Keratinocyte (primary cell): ENCODE results near the gene TCIRG1. TPM values are rescaled to one million over a fixed set of nuclear protein-coding genes. Genes with fewer than 3 reads are reported as not detected.

Experiments used
- DNase-seq: peaks from one replicate; pipeline ENCODE4 v3.0.0-alpha.2; 2011; ENCODE audit warnings: low read depth, missing footprints, low spot score
- FAIRE-seq: peaks from 2 replicates; lab custom pipeline; 2011; peaks lifted over from hg19 to GRCh38; lab: Jason Lieb, UNC
- H2AFZ ChIP-seq: 2 replicates; pipeline ENCODE4 v1.6.0; 2012; ENCODE audit warnings: low read length, control low read depth, inconsistent platforms; ENCODE audit not compliant: control insufficient read depth
- H3K27ac ChIP-seq: 2 replicates; pipeline ENCODE4 v1.5.1; 2011; ENCODE audit warnings: low read length; ENCODE audit not compliant: control insufficient read depth, insufficient read depth
- H3K27me3 ChIP-seq: 3 replicates; pipeline ENCODE4 v1.6.0; 2011; ENCODE audit warnings: low read length; ENCODE audit not compliant: control insufficient read depth, insufficient read depth; ENCODE audit errors: extremely low read depth
- H3K36me3 ChIP-seq, 2 experiments: 2 replicates in 1 of 2; 3 replicates in 1 of 2; pipeline ENCODE4 v1.5.1; 2011; ENCODE audit warnings: low read length in 2 of 2, mild to moderate bottlenecking in 1 of 2; ENCODE audit not compliant: control insufficient read depth in 2 of 2, insufficient read depth in 2 of 2; ENCODE audit errors: extremely low read depth in 1 of 2
- H3K4me1 ChIP-seq: 3 replicates; pipeline ENCODE4 v1.5.1; 2011; ENCODE audit warnings: low read length; ENCODE audit not compliant: control insufficient read depth, insufficient read depth; ENCODE audit errors: extremely low read depth
- H3K4me2 ChIP-seq: 3 replicates; pipeline ENCODE4 v1.6.0; 2011; ENCODE audit warnings: low read depth, low read length; ENCODE audit not compliant: control insufficient read depth, insufficient read depth; ENCODE audit errors: extremely low read depth
- H3K4me3 ChIP-seq, 3 experiments: fragments of 200-600 bp in 1 of 3; sonication (generic) in 1 of 3; 2 replicates in 2 of 3; 3 replicates in 1 of 3; pipeline ENCODE4 v1.5.1; 2011 to 2016; ENCODE audit warnings: low read length in 3 of 3, mild to moderate bottlenecking in 3 of 3, control low read depth in 2 of 3, inconsistent platforms in 1 of 3, low read depth in 1 of 3, mixed read lengths in 1 of 3, mixed run types in 1 of 3, moderate library complexity in 1 of 3; ENCODE audit not compliant: control insufficient read depth in 2 of 3, insufficient read depth in 2 of 3; ENCODE audit errors: extremely low read depth in 1 of 3
- H3K79me2 ChIP-seq: 2 replicates; pipeline ENCODE4 v1.6.0; 2012; ENCODE audit warnings: low read length; ENCODE audit not compliant: control insufficient read depth, insufficient read depth
- H3K9ac ChIP-seq: 3 replicates; pipeline ENCODE4 v1.6.0; 2011; ENCODE audit warnings: low read length; ENCODE audit not compliant: control insufficient read depth, insufficient read depth; ENCODE audit errors: extremely low read depth
- H3K9me1 ChIP-seq: 3 replicates; pipeline ENCODE4 v1.6.0; 2011; ENCODE audit warnings: low read length; ENCODE audit not compliant: control insufficient read depth, insufficient read depth; ENCODE audit errors: extremely low read depth
- H3K9me3 ChIP-seq: 2 replicates; pipeline ENCODE4 v1.5.1; 2012; ENCODE audit warnings: low read depth, low read length; ENCODE audit not compliant: control insufficient read depth
- H4K20me1 ChIP-seq: 3 replicates; pipeline ENCODE4 v1.6.0; 2011; ENCODE audit warnings: low read length; ENCODE audit not compliant: control insufficient read depth, insufficient read depth; ENCODE audit errors: extremely low read depth
- CTCF ChIP-seq, 3 experiments: IDR thresholded peaks in 1 of 3; conservative IDR thresholded peaks in 1 of 3; optimal IDR thresholded peaks in 1 of 3; 2 replicates in 2 of 3; 3 replicates in 1 of 3; pipeline versions ENCODE3 to v1.5.1; 2011; ENCODE audit warnings: low read length in 3 of 3, mild to moderate bottlenecking in 3 of 3, moderate library complexity in 2 of 3, control low read depth in 1 of 3, inconsistent platforms in 1 of 3; ENCODE audit not compliant: insufficient read depth in 2 of 3; ENCODE audit errors: extremely low read depth in 1 of 3
- EZH2 ChIP-seq: IDR thresholded peaks from one replicate; pipeline ENCODE4 v1.6.1; 2012; ENCODE audit warnings: inconsistent platforms, mild to moderate bottlenecking, low read length, moderate library complexity
- dilution Hi-C: fragments of 300-500 bp; cut with MboI; formaldehyde crosslinking; loops from one replicate; pipeline ENCODE4 v1.7.0; 2020; ENCODE audit warnings: low sequenced_read_pairs; ENCODE audit not compliant: extremely low pct_ligation_motif_present
- polyA plus RNA-seq, 5 experiments: library from polyadenylated mRNA; depleted of rRNA in 3 of 5; stranded (reverse) in 3 of 5; stranded (forward) in 1 of 5; unstranded in 1 of 5; fragments of >200 nt; gene quantifications; 1 replicate in 1 of 5; 2 replicates in 3 of 5; 3 replicates in 1 of 5; pipeline versions ENCODE4 v1.2.1 to v1.2.3, GENCODE V29; 2011 to 2012; ENCODE audit warnings: missing spikeins in 2 of 5, low read depth in 1 of 5, low replicate concordance in 1 of 5

TCIRG1 gene
- polyA plus RNA-seq, 1 donor (not counting 4 experiments of a cell fraction or from before 2014, with no cell fraction given): 12.7 TPM

GRCh38 chr11:68067991-68068390, 29.2 kb downstream of the TCIRG1 start:
- Histone ChIP-seq H2AFZ (no peak overlapping the region), H3K27ac (no peak overlapping the region), H3K9me3 (no peaks in the 10 kb centered on the region), H3K79me2 (no peaks in the 10 kb centered on the region), H4K20me1 (no peaks in the 10 kb centered on the region), H3K27me3 (no peaks in the 10 kb centered on the region), H3K4me3 (no peak overlapping the region), H3K4me1 (no peaks in the 10 kb centered on the region), H3K36me3 (peaks cover 3 to 7% of the 10 kb centered on the region in 2 experiments), H3K4me2 (no peak overlapping the region), H3K9ac (no peak overlapping the region), H3K9me1 (no peaks in the 10 kb centered on the region)
- DNase-seq: no peak
- no peak for FAIRE-seq
- TF ChIP-seq EZH2: no peak
- no peak for TF ChIP-seq CTCF (optimal IDR thresholded peaks at IDR 0.05 in 1 of 3, IDR thresholded peaks at IDR 0.05 in 1 of 3, conservative IDR thresholded peaks at IDR 0.05 in 1 of 3; ENCODE audit: extremely low read depth in 1 of 3, insufficient read depth in 2 of 3, low read length in 3 of 3)
- dilution Hi-C loops: no loop called here

- Histone ChIP-seq H3K4me3 (no peak overlapping the region), H3K79me2 (no peaks in the 10 kb centered on the region), H3K4me2 (no peak overlapping the region), H3K27ac (no peak overlapping the region), H3K4me1 (no peaks in the 10 kb centered on the region), H3K9me3 (no peaks in the 10 kb centered on the region), H3K27me3 (no peaks in the 10 kb centered on the region), H3K9me1 (no peaks in the 10 kb centered on the region), H3K36me3 (peaks cover 0 to 1% of the 10 kb centered on the region in 2 experiments), H4K20me1 (no peaks in the 10 kb centered on the region), H2AFZ (no peak overlapping the region), H3K9ac (no peak overlapping the region)
- TF ChIP-seq EZH2: no peak
- TF ChIP-seq CTCF (optimal IDR thresholded peaks at IDR 0.05 in 1 of 3, IDR thresholded peaks at IDR 0.05 in 1 of 3, conservative IDR thresholded peaks at IDR 0.05 in 1 of 3; ENCODE audit: extremely low read depth in 1 of 3, insufficient read depth in 2 of 3, low read length in 3 of 3): no peak
- FAIRE-seq (no peak), DNase-seq (no peak)
- dilution Hi-C loops: no loop called here
Measured at GRCh38 chr11:68071281-68072048, 32.6 kb downstream of the TCIRG1 start.
